ENCODE results near the gene SPATA1. TPM values are rescaled to one million over a fixed set of nuclear protein-coding genes. Genes with fewer than 3 reads are reported as not detected.
A peak's percentile ranks its signal among the peaks of the same experiment; 100 is the strongest.
"Not testable (repeated sequence)": the region's sequence is repeated elsewhere in the genome, so short reads cannot be mapped to it uniquely, and the experiment has no call there.

The SPATA1 gene
- total RNA-seq, 1 donor from 2014 or later, result 2.5 TPM

DNA sequence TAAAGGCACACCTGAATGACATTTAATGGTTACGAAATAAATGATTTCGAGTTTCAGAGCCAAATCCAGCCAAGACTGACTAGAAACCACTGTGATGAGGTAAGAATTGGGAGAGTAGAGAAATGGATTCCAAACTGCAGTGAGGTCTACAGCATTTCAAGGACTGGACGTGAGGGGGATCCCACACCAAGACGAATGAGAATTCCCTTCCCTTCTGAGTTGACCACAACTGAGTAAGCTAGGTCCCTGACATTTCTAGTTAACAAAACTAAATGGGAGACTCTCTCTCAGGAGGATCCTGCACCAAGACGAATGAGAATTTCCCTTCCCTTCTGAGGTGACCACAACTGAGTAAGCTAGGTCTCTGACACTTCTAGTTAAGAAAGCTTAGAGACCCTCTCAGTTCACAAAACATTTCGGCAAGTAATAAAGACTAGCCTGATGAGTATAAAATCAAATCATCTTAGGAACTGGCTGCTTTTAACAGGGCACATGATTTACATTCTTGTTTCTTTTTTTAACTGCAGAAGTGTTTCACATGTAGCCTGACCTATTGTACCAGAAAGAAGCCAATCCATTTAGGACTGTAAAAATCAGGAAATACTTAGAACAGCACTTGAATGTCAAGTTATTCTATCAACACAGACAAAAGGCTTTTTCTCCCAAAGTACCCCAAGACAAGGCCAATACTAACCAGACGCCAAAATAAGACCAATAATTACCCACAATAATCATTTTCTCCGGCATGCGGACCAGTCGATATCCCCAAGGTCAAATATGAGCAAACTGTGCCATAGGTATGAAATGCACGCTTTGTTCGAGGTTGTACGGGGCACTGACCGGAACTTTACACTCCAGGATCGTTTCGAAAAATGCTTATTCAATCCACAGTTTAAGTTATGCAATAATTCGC lies 1.4 kb upstream of the SPATA1 start:
- Mint-ChIP-seq H3K9me3 (peaks cover 20% of the 10 kb centered on the region), H3K4me3 (peak overlapping the region; percentile 99), H3K4me1 (peaks cover 26% of the 10 kb centered on the region), H3K27ac (peak overlapping the region; percentile 98), H3K27me3 (ENCODE audit: insufficient read depth, low read depth) (peaks cover 6% of the 10 kb centered on the region), H3K36me3 (peaks cover 15% of the 10 kb centered on the region)
- H3K4me2 ChIP-seq, result peak overlapping the region; percentile 97
- H3K4me1 ChIP-seq, result peaks cover 23% of the 10 kb centered on the region
- DNase-seq (ENCODE audit: low spot score), result peak; percentile 12
- peak overlapping the region; percentile 92 for H3K27ac ChIP-seq
- H4K20me1 ChIP-seq (ENCODE audit: low read depth), result peaks cover 52% of the 10 kb centered on the region
- H3K9me3 ChIP-seq (ENCODE audit: low read depth), result peaks cover 9% of the 10 kb centered on the region
- peak overlapping the region; percentile 90 for H2AFZ ChIP-seq (replicated peaks)
- TF ChIP-seq, protein P1, sequence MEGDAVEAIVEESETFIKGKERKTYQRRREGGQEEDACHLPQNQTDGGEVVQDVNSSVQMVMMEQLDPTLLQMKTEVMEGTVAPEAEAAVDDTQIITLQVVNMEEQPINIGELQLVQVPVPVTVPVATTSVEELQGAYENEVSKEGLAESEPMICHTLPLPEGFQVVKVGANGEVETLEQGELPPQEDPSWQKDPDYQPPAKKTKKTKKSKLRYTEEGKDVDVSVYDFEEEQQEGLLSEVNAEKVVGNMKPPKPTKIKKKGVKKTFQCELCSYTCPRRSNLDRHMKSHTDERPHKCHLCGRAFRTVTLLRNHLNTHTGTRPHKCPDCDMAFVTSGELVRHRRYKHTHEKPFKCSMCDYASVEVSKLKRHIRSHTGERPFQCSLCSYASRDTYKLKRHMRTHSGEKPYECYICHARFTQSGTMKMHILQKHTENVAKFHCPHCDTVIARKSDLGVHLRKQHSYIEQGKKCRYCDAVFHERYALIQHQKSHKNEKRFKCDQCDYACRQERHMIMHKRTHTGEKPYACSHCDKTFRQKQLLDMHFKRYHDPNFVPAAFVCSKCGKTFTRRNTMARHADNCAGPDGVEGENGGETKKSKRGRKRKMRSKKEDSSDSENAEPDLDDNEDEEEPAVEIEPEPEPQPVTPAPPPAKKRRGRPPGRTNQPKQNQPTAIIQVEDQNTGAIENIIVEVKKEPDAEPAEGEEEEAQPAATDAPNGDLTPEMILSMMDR (IDR thresholded peaks at IDR 0.05), result no peak
- TF ChIP-seq EZH2phosphoT487 (IDR thresholded peaks at IDR 0.05) (no peak), EZH2 (IDR thresholded peaks at IDR 0.05) (no peak)
- H3K27me3 ChIP-seq, result no peaks in the 10 kb centered on the region
- H3K79me2 ChIP-seq (ENCODE audit: low read depth), result peaks cover 71% of the 10 kb centered on the region
- H3K4me3 ChIP-seq, result peak overlapping the region; percentile 93
- peaks cover 23% of the 10 kb centered on the region for H3F3A ChIP-seq (ENCODE audit: low read depth)
- peak overlapping the region; percentile 79 for H3K9ac ChIP-seq
- H3K36me3 ChIP-seq, result peaks cover 4% of the 10 kb centered on the region

DNA sequence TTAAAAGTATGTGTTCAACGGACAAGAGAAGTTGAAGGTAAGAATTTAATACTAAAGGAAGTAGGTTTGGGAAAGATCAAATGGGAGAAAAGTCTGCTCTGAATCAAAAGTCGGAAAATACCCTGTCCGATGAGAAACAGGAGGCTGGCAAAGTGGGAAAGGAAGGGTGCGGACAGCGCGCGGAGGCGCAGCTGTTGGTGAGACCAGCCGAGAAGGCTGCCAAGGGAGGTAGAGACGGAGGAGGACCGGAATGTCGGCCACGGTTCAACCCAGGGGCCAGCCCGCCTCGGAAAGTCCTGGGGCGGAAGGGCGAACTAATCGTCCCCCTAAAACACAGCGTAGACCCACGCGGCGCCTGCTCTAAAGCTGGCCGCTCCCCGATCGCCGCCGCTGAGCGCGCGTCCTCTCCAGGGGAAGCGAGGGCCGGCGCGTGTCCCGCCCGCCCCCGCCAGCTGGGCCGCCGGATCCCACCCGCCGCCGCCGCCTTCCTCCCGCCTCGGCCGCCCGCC lies 639 bp upstream of the SPATA1 start:
- Mint-ChIP-seq H3K27ac (peak overlapping the region; percentile 98), H3K4me1 (peaks cover 26% of the 10 kb centered on the region), H3K9me3 (peaks cover 26% of the 10 kb centered on the region), H3K36me3 (peaks cover 19% of the 10 kb centered on the region), H3K4me3 (peak overlapping the region; percentile 99), H3K27me3 (ENCODE audit: insufficient read depth, low read depth) (peaks cover 6% of the 10 kb centered on the region)
- peak overlapping the region; percentile 79 for H3K9ac ChIP-seq
- H3K4me3 ChIP-seq, result peak overlapping the region; percentile 93
- H3K27me3 ChIP-seq, result no peaks in the 10 kb centered on the region
- peaks cover 23% of the 10 kb centered on the region for H3F3A ChIP-seq (ENCODE audit: low read depth)
- peak; percentile 88 for DNase-seq (ENCODE audit: low spot score)
- H3K27ac ChIP-seq, result peak overlapping the region; percentile 92
- H3K79me2 ChIP-seq (ENCODE audit: low read depth), result peaks cover 64% of the 10 kb centered on the region
- H2AFZ ChIP-seq (replicated peaks), result peak overlapping the region; percentile 90
- TF ChIP-seq EZH2 (IDR thresholded peaks at IDR 0.05), result no peak
- no peak for TF ChIP-seq EZH2phosphoT487 (IDR thresholded peaks at IDR 0.05)
- TF ChIP-seq, protein P1 (IDR thresholded peaks at IDR 0.05), result no peak
- H3K36me3 ChIP-seq, result peaks cover 4% of the 10 kb centered on the region
- peak overlapping the region; percentile 97 for H3K4me2 ChIP-seq
- H3K4me1 ChIP-seq, result peaks cover 23% of the 10 kb centered on the region
- peaks cover 50% of the 10 kb centered on the region for H4K20me1 ChIP-seq (ENCODE audit: low read depth)
- H3K9me3 ChIP-seq (ENCODE audit: low read depth), result peaks cover 9% of the 10 kb centered on the region

DNA sequence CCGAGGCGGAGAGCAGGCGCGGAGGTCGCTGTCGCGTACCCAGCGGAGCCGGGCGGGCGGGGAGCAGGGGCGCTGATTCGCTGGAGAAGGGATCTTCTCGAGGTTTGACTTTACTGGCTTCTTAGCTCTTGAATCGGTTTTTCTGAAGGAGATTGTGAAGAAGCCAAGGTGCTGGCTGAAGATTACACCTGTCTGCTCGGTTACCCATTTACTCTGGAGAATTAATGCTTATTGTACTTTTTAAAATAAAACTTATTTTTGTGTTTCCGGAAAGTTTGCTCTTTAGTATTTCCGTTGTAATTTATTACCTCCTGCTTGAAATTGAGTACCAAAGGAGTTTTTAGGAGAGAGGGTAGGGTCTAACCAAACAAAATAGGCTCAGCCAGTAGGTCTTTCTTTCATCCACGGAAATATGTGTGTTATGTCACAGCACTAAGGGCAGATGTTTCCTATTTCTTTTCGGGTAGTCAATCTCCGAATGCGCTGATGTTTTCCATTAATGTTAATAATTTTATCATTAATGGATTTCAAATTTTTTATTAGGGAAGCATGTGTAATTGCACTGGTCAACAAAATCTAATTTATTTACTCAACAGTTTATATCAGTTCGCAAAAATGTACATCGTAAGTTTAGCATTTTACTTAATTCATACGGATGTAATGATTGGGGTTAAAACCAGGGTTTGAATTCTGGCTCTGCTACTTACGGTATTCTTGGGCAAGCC lies 705 bp downstream of the SPATA1 start:
- H3K9ac ChIP-seq, result peak overlapping the region; percentile 1
- peaks cover 4% of the 10 kb centered on the region for H3K36me3 ChIP-seq
- Mint-ChIP-seq H3K9me3 (peaks cover 30% of the 10 kb centered on the region), H3K27ac (peak overlapping the region; percentile 93), H3K4me3 (peak overlapping the region; percentile 99), H3K36me3 (peaks cover 19% of the 10 kb centered on the region), H3K4me1 (peaks cover 21% of the 10 kb centered on the region), H3K27me3 (ENCODE audit: insufficient read depth, low read depth) (peaks cover 6% of the 10 kb centered on the region)
- peak overlapping the region; percentile 93 for H3K4me3 ChIP-seq
- H3K27me3 ChIP-seq, result no peaks in the 10 kb centered on the region
- H3K4me1 ChIP-seq, result peaks cover 23% of the 10 kb centered on the region
- H4K20me1 ChIP-seq (ENCODE audit: low read depth), result peaks cover 36% of the 10 kb centered on the region
- peaks cover 16% of the 10 kb centered on the region for H3F3A ChIP-seq (ENCODE audit: low read depth)
- peak overlapping the region; percentile 92 for H3K27ac ChIP-seq
- no peak for DNase-seq (ENCODE audit: low spot score)
- H3K4me2 ChIP-seq, result peak overlapping the region; percentile 97
- H2AFZ ChIP-seq (replicated peaks), result peak overlapping the region; percentile 90
- peaks cover 51% of the 10 kb centered on the region for H3K79me2 ChIP-seq (ENCODE audit: low read depth)
- H3K9me3 ChIP-seq (ENCODE audit: low read depth), result peaks cover 9% of the 10 kb centered on the region
- TF ChIP-seq EZH2 (IDR thresholded peaks at IDR 0.05) (no peak), EZH2phosphoT487 (IDR thresholded peaks at IDR 0.05) (no peak)
- TF ChIP-seq, protein P1 (IDR thresholded peaks at IDR 0.05), result no peak

DNA sequence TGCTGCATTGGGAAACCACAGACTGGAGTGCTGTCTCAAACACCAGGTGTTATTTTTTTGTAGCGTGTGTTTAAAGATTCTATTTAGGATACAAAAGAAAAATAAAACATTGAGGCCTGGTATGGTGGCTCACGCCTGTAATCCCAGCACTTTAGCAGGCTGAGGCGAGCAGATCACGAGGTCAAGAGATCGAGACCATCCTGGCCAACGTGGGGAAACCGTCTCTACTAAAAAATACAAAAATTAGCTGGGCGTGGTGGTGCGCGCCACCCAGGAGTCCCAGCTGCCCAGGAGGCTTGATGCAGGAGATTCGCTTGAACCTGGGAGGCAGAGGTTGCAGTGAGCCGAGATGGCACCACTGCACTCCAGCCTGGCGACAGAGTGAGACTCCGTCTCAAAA lies 1.7 kb downstream of the SPATA1 start:
- Histone ChIP-seq H3F3A (ENCODE audit: low read depth) (peaks cover 16% of the 10 kb centered on the region), H3K4me2 (peak overlapping the region; percentile 97), H4K20me1 (ENCODE audit: low read depth) (peaks cover 27% of the 10 kb centered on the region), H3K4me1 (peaks cover 23% of the 10 kb centered on the region), H3K4me3 (peak overlapping the region; percentile 93), H3K79me2 (ENCODE audit: low read depth) (peaks cover 41% of the 10 kb centered on the region)
- H3K4me1 Mint-ChIP-seq, result peaks cover 21% of the 10 kb centered on the region
- H3K9me3 Mint-ChIP-seq, result peaks cover 30% of the 10 kb centered on the region
- not testable (repeated sequence) for H3K27me3 Mint-ChIP-seq (ENCODE audit: insufficient read depth, low read depth); H3K27ac Mint-ChIP-seq; H3K27ac ChIP-seq; H3K27me3 ChIP-seq; H3K36me3 ChIP-seq; H2AFZ ChIP-seq (replicated peaks); H3K9ac ChIP-seq; H3K9me3 ChIP-seq (ENCODE audit: low read depth); DNase-seq (ENCODE audit: low spot score)
- H3K36me3 Mint-ChIP-seq, result peaks cover 19% of the 10 kb centered on the region
- peak overlapping the region; percentile 38 for H3K4me3 Mint-ChIP-seq

Data from neural progenitor cell (in vitro differentiated cells).